ENCODE data around the gene RELT.

The RELT gene

GRCh38 chr11:73376160-73376802 is at the start of gene RELT:
RELT (plus strand) TSS chr11:73376399; CDS start chr11:73389137, 12,738 bp downstream.
- peak within 1 kb of the TSS; percentile 70 for H3K4me3 ChIP-seq (ENCODE audit: control insufficient read depth, low read depth, low read length)
- DNase-seq (ENCODE audit: low read depth), result peak; percentile 85
- peak; percentile 53 for TF ChIP-seq CTCF (conservative IDR thresholded peaks at IDR 0.05; ENCODE audit: control insufficient read depth, insufficient read depth, low read depth, low read length)

- peak; percentile 84 for DNase-seq (ENCODE audit: low read depth)
- H3K4me3 ChIP-seq (ENCODE audit: control insufficient read depth, low read depth, low read length), result no peak overlapping the region
- TF ChIP-seq CTCF (conservative IDR thresholded peaks at IDR 0.05; ENCODE audit: control insufficient read depth, insufficient read depth, low read depth, low read length), result no peak
Measured at GRCh38 chr11:73326929-73327811, 49.0 kb upstream of the RELT start.

- H3K4me3 ChIP-seq (ENCODE audit: control insufficient read depth, low read depth, low read length), result no peak overlapping the region
- no peak for DNase-seq (ENCODE audit: low read depth)
- no peak for TF ChIP-seq CTCF (conservative IDR thresholded peaks at IDR 0.05; ENCODE audit: control insufficient read depth, insufficient read depth, low read depth, low read length)
Measured at GRCh38 chr11:73327812-73328364, 48.3 kb upstream of the RELT start.

GRCh38 chr11:73330569-73331093 is 45.6 kb upstream of the RELT start:
- H3K4me3 ChIP-seq (ENCODE audit: control insufficient read depth, low read depth, low read length), result no peak overlapping the region
- TF ChIP-seq CTCF (conservative IDR thresholded peaks at IDR 0.05; ENCODE audit: control insufficient read depth, insufficient read depth, low read depth, low read length), result peak; percentile 62
- DNase-seq (ENCODE audit: low read depth), result peak; percentile 58

GRCh38 chr11:73331138-73331916 is 44.9 kb upstream of the RELT start:
- no peak for TF ChIP-seq CTCF (conservative IDR thresholded peaks at IDR 0.05; ENCODE audit: control insufficient read depth, insufficient read depth, low read depth, low read length)
- H3K4me3 ChIP-seq (ENCODE audit: control insufficient read depth, low read depth, low read length), result no peak overlapping the region
- DNase-seq (ENCODE audit: low read depth), result no peak

GRCh38 chr11:73333173-73333572 is 43.0 kb upstream of the RELT start:
- no peak for TF ChIP-seq CTCF (conservative IDR thresholded peaks at IDR 0.05; ENCODE audit: control insufficient read depth, insufficient read depth, low read depth, low read length)
- no peak for DNase-seq (ENCODE audit: low read depth)
- no peak overlapping the region for H3K4me3 ChIP-seq (ENCODE audit: control insufficient read depth, low read depth, low read length)

Data from fibroblast of mammary gland (primary cell).